ENCODE measurements around the gene TRAF3.

The TRAF3 gene, protein sequence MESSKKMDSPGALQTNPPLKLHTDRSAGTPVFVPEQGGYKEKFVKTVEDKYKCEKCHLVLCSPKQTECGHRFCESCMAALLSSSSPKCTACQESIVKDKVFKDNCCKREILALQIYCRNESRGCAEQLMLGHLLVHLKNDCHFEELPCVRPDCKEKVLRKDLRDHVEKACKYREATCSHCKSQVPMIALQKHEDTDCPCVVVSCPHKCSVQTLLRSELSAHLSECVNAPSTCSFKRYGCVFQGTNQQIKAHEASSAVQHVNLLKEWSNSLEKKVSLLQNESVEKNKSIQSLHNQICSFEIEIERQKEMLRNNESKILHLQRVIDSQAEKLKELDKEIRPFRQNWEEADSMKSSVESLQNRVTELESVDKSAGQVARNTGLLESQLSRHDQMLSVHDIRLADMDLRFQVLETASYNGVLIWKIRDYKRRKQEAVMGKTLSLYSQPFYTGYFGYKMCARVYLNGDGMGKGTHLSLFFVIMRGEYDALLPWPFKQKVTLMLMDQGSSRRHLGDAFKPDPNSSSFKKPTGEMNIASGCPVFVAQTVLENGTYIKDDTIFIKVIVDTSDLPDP

DNA sequence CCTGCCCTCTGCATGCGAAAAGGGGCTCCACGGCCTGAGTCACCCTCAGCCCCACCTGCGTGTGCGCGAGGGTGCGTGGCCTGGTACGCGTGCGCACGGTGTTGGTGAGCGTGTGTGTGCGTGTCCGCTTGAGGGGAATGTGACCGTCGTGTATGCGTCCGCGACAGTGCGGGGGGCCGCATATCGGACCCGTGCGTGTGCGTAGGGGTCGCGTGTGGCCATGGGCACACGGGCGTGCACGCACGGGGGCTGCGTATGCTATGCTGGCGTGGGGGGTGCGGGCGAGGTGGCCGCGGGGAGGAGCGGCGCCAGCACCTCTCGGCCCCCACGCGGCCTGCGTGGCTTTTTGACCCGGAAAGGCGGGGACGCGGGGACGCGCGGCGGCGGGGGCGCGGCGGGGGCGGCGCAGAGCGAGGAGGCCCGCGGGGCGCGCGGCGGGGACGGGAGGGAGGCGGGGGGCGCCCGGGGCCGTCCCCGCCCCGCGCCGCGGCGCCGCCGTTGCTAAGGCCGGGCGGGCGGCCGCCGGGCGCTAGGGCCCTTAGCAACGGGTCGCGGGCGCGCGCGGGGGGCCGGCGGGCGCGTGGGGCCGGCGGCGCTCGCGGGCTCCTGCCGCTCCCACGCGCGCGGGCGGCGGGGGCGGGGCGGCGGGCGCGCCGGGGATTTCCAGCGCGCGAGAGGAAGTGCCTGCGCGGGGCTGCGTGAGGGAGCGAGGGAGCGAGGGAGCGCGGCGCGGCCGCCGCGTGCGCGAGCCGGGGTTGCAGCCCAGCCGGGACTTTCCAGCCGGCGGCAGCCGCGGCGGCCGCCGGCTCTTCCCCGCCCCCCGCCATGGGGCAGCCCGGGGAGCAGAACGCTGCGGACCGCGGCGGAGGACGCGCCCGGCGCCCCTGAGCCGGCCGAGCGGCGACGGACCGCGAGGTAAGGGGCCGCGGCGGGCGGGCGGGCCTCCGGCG lies at the start of gene TRAF3:
Gene TRAF3, plus strand, starts transcription at position 689 of the 950 bp plus-strand sequence. CDS start 92,753 bp downstream, outside the sequence.
- peak within 1 kb of the TSS; percentile 69 for H3K4me3 ChIP-seq (ENCODE audit: low read depth, low read length)

DNA sequence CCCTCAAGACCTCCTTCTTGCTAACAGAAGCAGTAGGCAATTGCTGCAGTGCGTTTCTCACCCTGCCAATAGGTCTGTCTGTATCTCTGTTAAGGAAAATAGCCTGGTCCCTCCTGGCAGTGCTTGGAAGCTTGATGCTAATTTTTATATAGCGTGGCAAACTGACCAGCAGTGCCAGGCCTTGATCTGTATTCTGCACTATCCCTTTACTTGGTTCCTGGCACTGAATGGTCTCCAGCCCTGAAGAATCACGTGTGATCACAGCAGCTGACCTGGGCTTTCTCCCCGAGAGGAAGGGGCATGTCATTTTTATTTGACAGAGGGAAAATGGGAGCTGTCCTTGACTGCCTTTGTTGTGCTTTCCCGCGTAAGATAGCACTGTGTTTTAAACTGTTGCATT lies 48.7 kb upstream of the TRAF3 start:
- H3K4me3 ChIP-seq (ENCODE audit: low read depth, low read length) = no peak overlapping the region

DNA sequence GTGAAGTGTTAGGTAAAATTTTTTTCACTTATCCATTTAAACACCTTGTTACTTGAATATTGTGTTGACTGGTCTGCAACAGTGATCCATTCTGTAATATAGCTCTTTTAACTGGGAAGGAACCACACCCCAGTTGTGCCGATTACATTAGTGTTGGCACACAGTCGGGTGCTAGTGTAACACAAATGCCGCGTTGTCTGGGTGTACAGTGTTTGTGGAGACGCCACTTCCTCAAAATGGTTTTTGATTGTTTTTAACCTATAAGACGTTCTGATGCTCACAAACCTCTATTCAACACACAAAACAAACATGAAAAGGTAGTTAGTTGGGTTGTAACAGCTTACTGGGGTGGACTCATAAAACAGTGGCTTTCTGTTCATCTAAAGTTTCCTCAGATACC lies 48.0 kb upstream of the TRAF3 start:
- no peak overlapping the region for H3K4me3 ChIP-seq (ENCODE audit: low read depth, low read length)

DNA sequence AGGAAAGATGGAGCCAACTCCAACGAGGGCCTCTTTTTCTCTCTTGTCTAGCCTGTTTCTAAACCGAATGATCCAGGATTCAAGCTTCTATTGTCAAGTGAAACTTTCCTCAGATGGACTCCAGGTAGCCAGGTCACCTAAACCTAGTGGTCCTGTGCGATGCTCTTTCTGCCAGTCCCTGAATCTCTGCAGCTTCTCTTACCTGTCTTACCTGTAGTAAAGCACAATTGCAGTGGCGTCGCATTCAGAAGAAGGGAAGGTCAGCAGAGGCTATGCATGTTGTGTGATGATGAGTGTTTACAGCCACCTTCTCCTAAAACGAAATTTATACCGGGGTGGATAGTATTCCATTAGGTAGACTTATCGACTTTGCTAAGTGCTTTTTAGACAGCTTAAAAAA lies 47.4 kb upstream of the TRAF3 start:
- no peak overlapping the region for H3K4me3 ChIP-seq (ENCODE audit: low read depth, low read length)

DNA sequence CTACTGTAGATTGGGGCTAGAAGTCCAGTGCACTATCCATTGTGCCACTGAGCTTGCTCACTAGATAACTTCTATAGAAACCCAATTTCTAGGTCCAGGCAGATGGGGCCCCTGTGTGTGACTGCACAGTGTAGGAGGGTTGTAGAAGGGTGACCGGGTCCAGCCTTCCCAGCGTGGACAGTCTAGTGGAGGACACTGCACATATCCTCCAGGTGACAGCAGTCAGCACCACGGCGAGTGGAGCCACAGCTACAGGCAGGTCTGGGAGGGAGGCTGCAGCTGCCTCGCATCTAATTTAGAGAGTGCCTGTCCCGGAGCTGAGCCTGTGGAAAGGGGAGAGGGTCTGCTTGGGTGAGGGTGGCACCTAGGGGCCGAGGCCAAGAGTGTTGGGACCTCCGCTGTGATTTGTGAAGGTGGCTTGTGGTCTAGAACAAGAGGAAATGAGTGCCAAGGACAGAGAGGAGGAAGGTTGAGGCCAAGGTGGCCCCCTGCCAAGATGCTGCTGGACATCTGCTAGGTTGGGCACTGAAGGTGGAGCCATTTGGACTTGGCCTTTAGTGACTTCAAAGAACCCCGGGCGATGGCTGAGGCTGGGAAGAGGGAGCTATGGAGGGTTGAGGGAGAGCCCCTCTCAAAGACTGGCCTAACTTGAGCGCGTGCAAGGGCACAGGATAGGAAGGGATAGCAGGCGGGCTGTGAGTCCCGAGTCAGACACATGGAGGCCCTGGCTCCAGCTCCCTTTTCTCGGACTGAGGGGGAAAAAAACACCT lies 46.0 kb upstream of the TRAF3 start:
- H3K4me3 ChIP-seq (ENCODE audit: low read depth, low read length) = no peak overlapping the region

DNA sequence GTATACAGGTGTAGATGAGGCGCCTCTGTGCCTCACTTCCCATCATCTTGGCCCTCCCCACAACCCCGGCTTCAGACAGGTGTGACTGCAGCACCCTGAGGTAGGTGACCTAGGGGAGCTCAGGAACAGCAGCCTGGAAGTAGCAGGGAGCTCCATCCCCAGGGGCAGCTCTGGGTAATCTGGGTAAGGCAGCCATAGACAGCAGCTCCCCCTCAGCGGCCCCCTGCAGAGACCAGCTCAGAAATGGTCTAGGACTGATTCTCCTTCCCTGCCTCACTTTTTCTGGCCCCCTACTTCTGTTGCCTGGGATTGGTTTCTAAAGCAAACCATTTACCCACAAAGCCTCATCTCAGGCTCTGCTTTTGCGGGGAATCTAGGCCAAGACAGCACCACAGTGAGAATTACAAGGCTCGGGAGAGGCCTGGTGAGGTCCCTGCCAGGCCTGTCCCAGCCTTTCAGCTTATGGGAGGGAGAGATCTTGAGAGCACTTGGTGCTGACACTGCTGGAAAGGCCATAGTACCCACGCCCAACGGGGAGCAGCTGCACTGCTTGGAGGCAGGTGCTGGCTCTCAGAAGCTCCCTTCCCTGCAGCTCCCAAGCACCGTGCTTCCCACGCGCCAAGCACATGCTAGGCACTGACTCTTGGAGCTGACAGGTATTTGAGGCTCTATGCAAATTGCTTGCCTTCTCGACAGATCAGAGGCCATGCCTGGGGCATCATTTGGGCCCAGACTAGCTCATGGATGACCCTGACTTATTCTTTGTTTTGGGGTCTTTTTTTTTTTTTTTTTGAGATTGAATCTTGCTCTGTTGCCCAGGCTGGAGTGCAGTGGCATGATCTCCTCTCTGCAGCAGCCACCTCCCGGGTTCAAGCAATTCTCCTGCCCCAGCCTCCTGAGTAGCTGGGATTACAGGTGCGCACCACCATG lies 45.1 kb upstream of the TRAF3 start:
- no peak overlapping the region for H3K4me3 ChIP-seq (ENCODE audit: low read depth, low read length)

DNA sequence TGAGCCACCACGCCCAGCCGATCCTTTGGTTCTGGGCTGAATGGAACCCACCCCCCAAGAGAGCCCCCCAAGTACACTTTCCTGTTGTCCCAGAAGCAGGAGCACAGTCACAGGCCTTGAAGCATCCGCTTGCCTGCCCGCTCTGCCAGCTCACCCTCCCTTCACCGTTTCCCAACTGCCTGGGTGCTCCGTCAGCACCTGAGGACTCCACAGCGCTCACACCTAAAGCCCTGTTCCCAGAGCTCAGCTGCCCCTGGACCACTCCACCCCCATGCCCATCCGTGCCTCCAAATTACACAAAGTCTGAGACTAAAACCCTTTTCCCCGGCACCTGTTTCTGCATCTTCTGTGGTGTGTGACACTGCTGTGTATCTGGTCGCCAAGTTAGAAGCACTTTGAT lies 44.3 kb upstream of the TRAF3 start:
- no peak overlapping the region for H3K4me3 ChIP-seq (ENCODE audit: low read depth, low read length)

DNA sequence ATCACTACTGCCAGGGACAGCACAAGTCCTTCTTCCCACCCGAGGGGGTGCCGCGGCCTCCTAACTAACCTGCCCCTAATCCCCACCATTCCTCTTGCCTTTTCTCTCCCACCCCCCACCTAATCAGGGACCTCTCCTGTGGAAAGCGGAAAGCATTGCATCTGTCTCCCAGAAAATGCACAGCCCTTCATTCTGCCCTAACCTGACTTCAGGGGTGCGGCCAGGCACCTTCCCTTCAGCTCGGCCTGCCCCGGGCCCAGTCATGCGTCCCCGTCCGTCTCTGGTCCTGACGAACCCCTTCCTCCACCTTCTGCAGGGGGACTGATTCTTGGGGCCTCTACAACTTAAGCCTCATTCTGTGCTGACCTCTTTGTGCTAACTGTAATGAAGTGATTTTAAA lies 43.9 kb upstream of the TRAF3 start:
- H3K4me3 ChIP-seq (ENCODE audit: low read depth, low read length) = no peak overlapping the region

DNA sequence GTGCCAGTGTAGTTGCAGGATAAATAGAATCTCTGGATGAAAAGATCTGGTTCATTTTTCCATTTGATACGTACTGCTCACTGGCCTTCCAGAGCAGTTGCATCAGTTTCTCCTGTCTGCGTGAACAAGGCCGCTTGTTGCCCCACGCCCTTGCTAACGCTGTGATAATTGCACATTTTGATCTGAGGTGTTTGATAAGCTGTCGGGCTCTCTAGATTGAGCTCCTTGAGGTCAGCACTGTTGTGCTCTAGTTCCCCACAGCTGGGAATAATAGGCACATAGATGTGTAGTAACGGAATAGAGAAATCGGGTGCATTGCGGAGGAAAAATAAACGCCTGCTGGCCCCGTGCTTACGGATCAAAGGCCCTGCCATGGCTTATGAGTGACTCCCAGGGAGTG lies 42.8 kb upstream of the TRAF3 start:
- no peak overlapping the region for H3K4me3 ChIP-seq (ENCODE audit: low read depth, low read length)

DNA sequence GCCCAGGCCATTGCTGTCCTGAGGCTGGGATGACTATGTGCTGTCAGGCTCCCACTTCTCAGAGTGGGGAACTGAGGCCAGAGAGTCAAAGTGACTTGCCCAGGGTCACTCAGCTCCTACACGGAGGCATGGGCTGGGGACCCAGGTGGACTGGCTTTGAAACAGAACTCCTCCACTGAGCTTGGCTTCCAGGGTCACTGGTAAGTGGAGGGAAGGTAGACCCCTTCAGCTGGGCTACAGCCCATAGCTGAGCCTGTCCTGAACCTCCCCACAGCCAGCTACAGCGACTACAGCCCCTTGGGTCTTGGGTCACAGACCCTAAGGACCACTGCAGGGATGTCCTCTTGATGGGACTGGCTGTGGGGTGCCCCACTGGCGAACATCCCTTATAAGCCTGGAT lies 40.3 kb upstream of the TRAF3 start:
- H3K4me3 ChIP-seq (ENCODE audit: low read depth, low read length) = no peak overlapping the region

DNA sequence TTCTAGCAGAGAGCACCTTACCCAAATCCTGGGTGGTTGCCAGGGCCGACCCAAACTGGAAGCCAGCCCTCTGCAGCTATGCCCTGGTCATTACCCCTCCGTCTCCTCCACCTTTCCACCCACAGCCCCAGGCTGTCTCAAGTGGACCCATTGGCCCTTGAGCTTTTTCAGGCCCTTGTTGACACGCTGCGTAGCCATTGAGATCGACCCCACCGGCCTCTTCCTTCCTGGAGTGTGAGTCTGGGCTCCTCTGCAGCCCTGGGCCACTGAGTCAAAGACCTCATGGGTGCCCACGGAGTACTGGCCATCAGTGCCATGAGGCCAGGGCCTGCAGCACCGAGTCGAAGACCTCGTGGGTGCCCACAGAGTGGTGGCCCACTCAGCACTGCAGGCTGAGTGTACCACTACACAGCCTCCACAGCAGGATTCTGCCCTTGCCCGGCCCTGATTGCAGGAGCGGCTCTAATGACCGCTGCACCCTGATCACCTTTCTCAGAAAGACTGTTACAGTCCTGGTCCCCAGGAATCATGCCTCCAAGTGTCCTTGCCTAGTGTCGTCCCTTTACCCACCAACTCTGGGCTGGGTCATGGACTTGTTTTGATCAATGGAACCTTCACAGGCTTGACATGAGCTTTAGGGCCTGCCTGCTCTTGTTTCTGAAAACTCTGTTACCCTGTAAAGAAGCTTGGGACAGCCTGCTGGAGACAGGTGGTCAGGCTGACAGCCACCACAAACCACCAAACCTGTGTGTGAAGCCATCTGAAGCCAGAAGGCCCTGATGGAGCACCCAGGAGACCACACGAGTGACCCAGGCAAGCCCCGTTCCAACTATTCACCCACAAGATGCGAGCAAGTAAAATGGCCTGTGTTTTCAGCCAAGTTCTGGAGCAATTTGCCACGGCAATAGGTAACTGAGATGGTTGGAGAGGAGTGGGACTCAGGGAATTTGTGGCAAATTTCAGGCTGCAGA lies 39.6 kb upstream of the TRAF3 start:
- H3K4me3 ChIP-seq (ENCODE audit: low read depth, low read length) = no peak overlapping the region

DNA sequence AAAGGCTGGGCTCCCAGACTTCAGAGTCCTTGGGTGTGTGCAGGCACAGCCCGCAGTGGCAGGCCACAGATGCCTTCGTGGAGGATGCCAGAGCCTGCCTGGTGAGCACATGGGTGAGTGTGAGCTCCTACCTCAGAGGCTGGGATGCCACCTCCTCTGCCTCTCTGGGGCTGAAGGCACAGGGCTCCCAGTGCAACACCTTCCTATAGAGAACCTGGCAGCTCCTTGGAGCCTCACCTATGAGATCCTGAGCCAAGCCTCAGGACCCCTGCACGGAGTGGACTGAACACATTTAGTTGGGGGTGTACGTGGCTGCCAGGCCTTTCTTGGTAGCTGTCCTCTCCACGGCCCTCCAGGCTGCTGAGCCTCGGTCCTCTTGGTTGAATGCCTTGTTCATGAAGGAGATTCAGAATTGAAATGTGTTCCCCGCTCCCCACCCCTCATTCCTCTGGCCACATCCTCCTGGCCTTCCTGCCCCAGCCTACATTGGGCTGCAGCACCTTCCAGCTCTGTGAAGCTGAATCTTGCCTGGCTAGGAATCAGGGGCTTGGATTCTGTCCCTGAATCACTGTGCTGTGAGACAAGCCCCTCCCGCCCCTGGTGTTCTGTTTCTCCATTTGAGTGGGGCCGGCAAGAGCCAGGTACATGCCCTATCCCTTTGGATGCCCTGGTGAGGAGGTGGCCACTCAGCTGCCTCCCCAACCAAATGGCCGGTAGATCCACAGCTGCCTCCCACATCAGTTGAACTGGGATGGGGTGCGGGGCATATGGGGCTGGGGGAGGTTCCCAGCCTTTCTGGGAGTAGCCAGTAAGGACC lies 38.7 kb upstream of the TRAF3 start:
- no peak overlapping the region for H3K4me3 ChIP-seq (ENCODE audit: low read depth, low read length)

DNA sequence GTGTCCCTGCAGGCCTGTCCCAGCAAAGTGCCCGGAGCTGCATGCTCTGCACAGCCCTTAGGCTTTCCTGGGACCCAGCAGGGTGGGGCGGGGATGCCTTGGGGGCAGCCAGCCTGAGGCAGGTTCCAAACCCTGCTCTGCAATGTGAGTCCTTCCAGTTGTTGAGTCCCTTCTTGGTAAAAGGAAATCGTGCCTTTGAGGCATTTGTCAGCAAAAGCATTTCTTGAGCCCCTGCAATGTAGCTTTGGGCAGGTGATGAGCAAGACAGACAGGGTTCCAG lies 38.1 kb upstream of the TRAF3 start:
- no peak overlapping the region for H3K4me3 ChIP-seq (ENCODE audit: low read depth, low read length)

DNA sequence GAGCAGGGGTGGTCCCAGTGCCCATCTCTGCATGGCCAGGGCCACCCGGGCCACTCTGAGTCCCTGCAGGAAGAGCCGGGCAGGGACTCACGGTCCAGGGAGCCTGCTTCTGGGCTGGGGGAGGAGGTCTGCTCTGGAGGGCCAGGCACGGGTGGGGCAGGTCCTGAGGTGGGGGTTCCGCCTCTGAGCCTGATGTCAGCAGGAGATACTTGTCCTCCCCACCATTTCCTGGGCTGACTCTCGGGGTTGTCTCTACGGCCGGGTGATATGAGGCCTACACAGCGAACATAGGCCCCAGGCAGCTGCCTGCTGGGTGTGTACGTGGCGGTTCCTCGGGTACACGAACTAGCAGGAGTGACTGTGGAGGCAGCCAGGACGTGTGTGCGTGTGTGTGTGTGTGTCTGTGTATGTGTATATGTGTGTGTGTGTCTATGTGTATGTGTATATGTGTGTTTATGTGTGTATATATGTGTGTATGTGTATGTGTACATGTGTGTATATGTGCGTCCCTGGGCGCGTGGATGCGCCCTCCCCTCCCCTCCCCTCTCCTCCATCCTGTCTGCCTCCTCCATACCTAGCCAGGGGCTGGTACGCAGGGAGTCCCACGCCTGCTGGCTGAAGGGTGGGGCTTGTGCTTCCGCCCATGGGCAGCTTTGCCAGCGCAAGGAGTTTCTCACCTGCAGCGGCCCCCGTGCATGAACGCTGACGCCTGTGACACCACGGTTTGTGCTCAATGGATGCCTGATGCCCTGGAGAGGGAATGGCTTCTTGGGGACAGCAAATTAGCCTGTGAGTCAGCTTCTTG lies 30.4 kb upstream of the TRAF3 start:
- H3K4me3 ChIP-seq (ENCODE audit: low read depth, low read length) = no peak overlapping the region

DNA sequence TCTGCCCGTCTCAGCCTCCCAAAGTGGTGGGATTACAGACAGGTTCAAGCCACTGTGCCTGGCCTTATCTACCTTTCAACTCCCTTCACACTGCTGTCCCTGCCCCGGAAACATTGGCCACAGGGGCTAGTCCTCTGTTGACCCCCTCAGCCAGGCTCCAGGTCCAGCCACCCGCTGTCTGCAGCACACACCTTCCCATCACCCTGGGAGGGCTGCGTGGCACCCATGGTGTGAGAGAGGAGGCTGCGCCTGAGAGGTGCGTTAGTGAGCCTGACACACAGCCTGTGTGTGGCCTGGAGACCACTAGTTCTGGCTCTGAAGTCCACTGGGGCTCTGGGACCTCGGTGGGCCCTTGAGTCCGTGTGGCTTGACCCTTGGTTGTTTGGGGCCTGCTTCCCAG lies 28.4 kb upstream of the TRAF3 start:
- H3K4me3 ChIP-seq (ENCODE audit: low read depth, low read length) = no peak overlapping the region

DNA sequence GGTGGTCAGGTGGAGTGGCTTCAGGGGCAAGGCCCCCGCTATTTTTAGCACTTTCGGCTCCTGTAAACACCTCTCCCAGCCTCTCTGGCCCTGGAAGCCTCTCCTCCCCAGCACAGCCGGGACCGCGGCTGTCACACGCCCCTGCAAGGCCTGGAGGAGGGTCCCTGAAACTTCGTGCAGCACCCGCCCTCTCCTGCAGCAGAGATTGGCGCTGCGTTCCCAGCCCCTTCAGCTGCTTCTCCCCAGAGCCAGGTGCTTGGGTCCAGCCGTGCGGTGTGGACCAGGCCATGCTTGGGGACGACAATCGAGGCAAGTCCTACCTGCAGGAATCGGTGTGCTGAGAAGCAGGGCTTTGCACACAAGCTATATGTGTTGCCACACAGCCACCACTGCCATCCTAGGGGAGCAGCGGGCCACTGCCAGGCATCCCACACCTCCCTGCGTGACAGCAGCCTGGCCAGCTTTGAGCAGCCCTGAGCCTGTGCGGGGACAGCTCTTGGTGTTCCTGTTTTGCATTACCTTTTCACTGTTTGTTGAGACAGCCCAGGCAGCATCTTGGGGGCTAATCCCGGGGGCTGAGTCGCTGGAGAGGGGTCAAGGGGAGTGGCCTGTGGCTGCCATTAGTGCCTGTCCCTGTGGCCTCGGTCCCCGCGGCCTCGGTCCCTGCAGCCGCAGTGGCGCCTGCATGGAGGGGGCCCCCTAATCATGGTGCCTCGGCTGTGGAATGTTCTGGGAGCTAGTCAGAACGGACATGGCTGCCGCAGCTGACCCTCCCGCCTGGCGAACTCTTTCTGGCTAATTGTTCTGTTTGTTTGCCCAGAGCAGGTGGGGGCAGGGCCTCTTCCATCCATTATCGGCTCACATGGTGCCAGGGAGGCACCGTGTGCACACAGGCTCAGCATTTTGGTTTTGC lies 27.6 kb upstream of the TRAF3 start:
- H3K4me3 ChIP-seq (ENCODE audit: low read depth, low read length) = no peak overlapping the region

All from iPS-11a (cell line).